Measurements from ENCODE around the gene CFAP221.

CFAP221 gene

GRCh38 chr2:119533560-119533959 lies 10.7 kb upstream of the CFAP221 start:
- no peak for DNase-seq (ENCODE audit: low read depth)
- TF ChIP-seq CTCF (IDR thresholded peaks at IDR 0.05; ENCODE audit: low read depth, low read length, missing control alignments): no peak
- H3K4me3 ChIP-seq (ENCODE audit: low read depth, low read length): no peak overlapping the region

GRCh38 chr2:119536211-119536610 lies 8.0 kb upstream of the CFAP221 start:
- no peak for DNase-seq (ENCODE audit: low read depth)
- no peak for TF ChIP-seq CTCF (IDR thresholded peaks at IDR 0.05; ENCODE audit: low read depth, low read length, missing control alignments)

GRCh38 chr2:119536707-119537106 lies 7.5 kb upstream of the CFAP221 start:
- H3K4me3 ChIP-seq (ENCODE audit: low read depth, low read length): no peak overlapping the region
- no peak for TF ChIP-seq CTCF (IDR thresholded peaks at IDR 0.05; ENCODE audit: low read depth, low read length, missing control alignments)
- no peak for DNase-seq (ENCODE audit: low read depth)

More at GRCh38 chr2:119536211-119536610, 8.0 kb upstream of the CFAP221 start:
- no peak overlapping the region for H3K4me3 ChIP-seq (ENCODE audit: low read depth, low read length)

- H3K4me3 ChIP-seq (ENCODE audit: low read depth, low read length): no peak overlapping the region
- TF ChIP-seq CTCF (IDR thresholded peaks at IDR 0.05; ENCODE audit: low read depth, low read length, missing control alignments): no peak
- no peak for DNase-seq (ENCODE audit: low read depth)
Measured at GRCh38 chr2:119537792-119538191, 6.5 kb upstream of the CFAP221 start.

- TF ChIP-seq CTCF (IDR thresholded peaks at IDR 0.05; ENCODE audit: low read depth, low read length, missing control alignments): no peak
- no peak for DNase-seq (ENCODE audit: low read depth)
Measured at GRCh38 chr2:119541476-119541875, 2.8 kb upstream of the CFAP221 start.

GRCh38 chr2:119544939-119545475 lies 758 bp downstream of the CFAP221 start:
- no peak for DNase-seq (ENCODE audit: low read depth)
- no peak overlapping the region for H3K4me3 ChIP-seq (ENCODE audit: low read depth, low read length)
- no peak for TF ChIP-seq CTCF (IDR thresholded peaks at IDR 0.05; ENCODE audit: low read depth, low read length, missing control alignments)

More at GRCh38 chr2:119541476-119541875, 2.8 kb upstream of the CFAP221 start:
- no peak overlapping the region for H3K4me3 ChIP-seq (ENCODE audit: low read depth, low read length)

- no peak for DNase-seq (ENCODE audit: low read depth)
- TF ChIP-seq CTCF (IDR thresholded peaks at IDR 0.05; ENCODE audit: low read depth, low read length, missing control alignments): no peak
- no peak overlapping the region for H3K4me3 ChIP-seq (ENCODE audit: low read depth, low read length)
Measured at GRCh38 chr2:119545754-119546446, 1.7 kb downstream of the CFAP221 start.
